Measurements from ENCODE around the gene LIPG. TPM values are rescaled to one million over a fixed set of nuclear protein-coding genes. Genes with fewer than 3 reads are reported as not detected.
A peak's percentile ranks its signal among the peaks of the same experiment; 100 is the strongest.

LIPG gene
- total RNA-seq, 1 experiment from 2014 or later = 6.1 TPM

DNA sequence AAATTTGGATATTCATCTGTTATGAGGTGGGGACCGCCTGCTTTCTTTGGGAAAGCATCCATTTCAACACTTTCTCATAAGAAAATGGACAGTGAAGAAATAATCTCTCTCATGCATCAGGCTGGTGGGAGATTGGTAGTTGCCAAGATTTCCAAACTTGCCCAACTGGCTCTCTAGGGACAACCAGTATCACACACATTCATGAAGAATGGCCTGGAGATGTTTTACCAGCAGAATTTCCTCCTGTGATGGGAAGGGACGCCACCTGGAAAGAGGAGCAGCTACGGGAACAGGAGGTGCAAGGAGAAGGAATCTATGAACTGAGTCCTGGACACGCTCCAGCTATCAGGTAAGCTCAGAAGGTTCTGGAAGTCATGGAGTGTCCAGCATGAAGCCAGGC is 39.4 kb downstream of the LIPG start:
- H4K20me1 ChIP-seq (ENCODE audit: control insufficient read depth, insufficient read depth, insufficient read length) = no peaks in the 10 kb centered on the region
- no peaks in the 10 kb centered on the region for H3K4me1 ChIP-seq (ENCODE audit: insufficient read depth, low read length)
- no peak overlapping the region for H3T11ph ChIP-seq (ENCODE audit: low read length)
- TF ChIP-seq, protein P1, sequence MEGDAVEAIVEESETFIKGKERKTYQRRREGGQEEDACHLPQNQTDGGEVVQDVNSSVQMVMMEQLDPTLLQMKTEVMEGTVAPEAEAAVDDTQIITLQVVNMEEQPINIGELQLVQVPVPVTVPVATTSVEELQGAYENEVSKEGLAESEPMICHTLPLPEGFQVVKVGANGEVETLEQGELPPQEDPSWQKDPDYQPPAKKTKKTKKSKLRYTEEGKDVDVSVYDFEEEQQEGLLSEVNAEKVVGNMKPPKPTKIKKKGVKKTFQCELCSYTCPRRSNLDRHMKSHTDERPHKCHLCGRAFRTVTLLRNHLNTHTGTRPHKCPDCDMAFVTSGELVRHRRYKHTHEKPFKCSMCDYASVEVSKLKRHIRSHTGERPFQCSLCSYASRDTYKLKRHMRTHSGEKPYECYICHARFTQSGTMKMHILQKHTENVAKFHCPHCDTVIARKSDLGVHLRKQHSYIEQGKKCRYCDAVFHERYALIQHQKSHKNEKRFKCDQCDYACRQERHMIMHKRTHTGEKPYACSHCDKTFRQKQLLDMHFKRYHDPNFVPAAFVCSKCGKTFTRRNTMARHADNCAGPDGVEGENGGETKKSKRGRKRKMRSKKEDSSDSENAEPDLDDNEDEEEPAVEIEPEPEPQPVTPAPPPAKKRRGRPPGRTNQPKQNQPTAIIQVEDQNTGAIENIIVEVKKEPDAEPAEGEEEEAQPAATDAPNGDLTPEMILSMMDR (conservative IDR thresholded peaks at IDR 0.05) = no peak
- no peak overlapping the region for H3K18ac ChIP-seq (ENCODE audit: insufficient read length, low read depth, low read length)
- no peak overlapping the region for H3K4ac ChIP-seq (ENCODE audit: low read depth, low read length)
- H2BK20ac ChIP-seq (ENCODE audit: low read depth, low read length, poor library complexity, severe bottlenecking) = no peak overlapping the region
- Mint-ChIP-seq H3K36me3 (ENCODE audit: insufficient read depth in 1 of 3, low read depth in 3 of 3) (peaks cover 0 to 8% (median 4%) of the 10 kb centered on the region in 3 experiments; a peak in 3 of 7 replicates), H3K27ac (no peak overlapping the region), H3K9me3 (peaks cover 4 to 5% of the 10 kb centered on the region in 2 experiments; a peak in 3 of 5 replicates), H3K4me3 (no peak overlapping the region), H3K4me1 (peaks cover 17 to 18% of the 10 kb centered on the region in 2 experiments), H3K27me3 (ENCODE audit: low read depth) (peaks cover 2% of the 10 kb centered on the region; the same call in 1 of the 2 replicates)
- no peak overlapping the region for H3K23ac ChIP-seq (ENCODE audit: insufficient read length, low read depth, low read length)
- no peak overlapping the region for H4K8ac ChIP-seq (replicated peaks; ENCODE audit: insufficient read length, low read depth, low read length)
- H2BK120ac ChIP-seq (ENCODE audit: low read depth, low read length, poor library complexity, severe bottlenecking) = no peak overlapping the region
- DNase-seq = no peak
- no peaks in the 10 kb centered on the region for H3K79me2 ChIP-seq (ENCODE audit: insufficient read depth, low read length)
- peak overlapping the region; percentile 24; the same call in 1 of the 2 replicates for H2BK15ac ChIP-seq (ENCODE audit: low read depth, low read length)
- H3K4me2 ChIP-seq (ENCODE audit: insufficient read depth, insufficient read length, low read length) = no peak overlapping the region
- no peak overlapping the region for H3K9ac ChIP-seq (ENCODE audit: extremely low read depth, insufficient read length, low read length)
- no peak overlapping the region for H2AFZ ChIP-seq (ENCODE audit: low read length)
- no peaks in the 10 kb centered on the region for H3K79me1 ChIP-seq (ENCODE audit: insufficient read depth, low read depth, low read length, poor library complexity, severe bottlenecking)
- no peak overlapping the region for H3K56ac ChIP-seq (ENCODE audit: insufficient read length, low read depth, low read length)
- no peak overlapping the region for H4K91ac ChIP-seq (ENCODE audit: insufficient read length, low read depth, low read length)
- H4K5ac ChIP-seq (ENCODE audit: insufficient read length, low read depth, low read length) = no peak overlapping the region
- H3K9me3 ChIP-seq (ENCODE audit: control insufficient read depth, low read depth, low read length) = no peaks in the 10 kb centered on the region
- H2BK5ac ChIP-seq (ENCODE audit: insufficient read length, low read length) = no peak overlapping the region
- WGBS (ENCODE audit: extremely low coverage, insufficient read length, low lambda C conversion rate) = no CpG with 5 or more reads among the region's 4 CpGs
- H2BK12ac ChIP-seq (ENCODE audit: insufficient read length, low read depth, low read length) = no peak overlapping the region
- no peak overlapping the region for H3K27ac ChIP-seq (ENCODE audit: insufficient read length, low read depth, low read length)
- H3K23me2 ChIP-seq (ENCODE audit: insufficient read length, low read depth, low read length, poor library complexity, severe bottlenecking) = no peaks in the 10 kb centered on the region
- H3K14ac ChIP-seq (ENCODE audit: insufficient read depth, low read length) = no peak overlapping the region
- no peaks in the 10 kb centered on the region for H3K27me3 ChIP-seq (ENCODE audit: insufficient read depth, low read length)
- no peak overlapping the region for H2AK5ac ChIP-seq (ENCODE audit: insufficient read length, low read length)
